ENCODE results near the gene RNF145. TPM values are rescaled to one million over a fixed set of nuclear protein-coding genes. Genes with fewer than 3 reads are reported as not detected.

The RNF145 gene
- total RNA-seq, 2 donors from 2014 or later: 88.7 to 116 TPM

GRCh38 chr5:159199225-159199624 lies 10.1 kb downstream of the RNF145 start:
- Mint-ChIP-seq H3K4me3 (peak overlapping the region in 1 of 2 donors; percentile 24), H3K27ac (peak overlapping the region; percentile 92)

GRCh38 chr5:159198063-159199036 lies 11.0 kb downstream of the RNF145 start:
- Mint-ChIP-seq H3K36me3 (ENCODE audit: insufficient read depth in 2 of 2) (peaks cover 16 to 55% of the 10 kb centered on the region in 2 donors), H3K27ac (peak overlapping the region; percentile 70), H3K4me3 (peak overlapping the region in 1 of 2 donors; percentile 16), H3K4me1 (ENCODE audit: low read depth) (peaks cover 81% of the 10 kb centered on the region), H3K27me3 (ENCODE audit: low read depth) (no peaks in the 10 kb centered on the region), H3K9me3 (no peaks in the 10 kb centered on the region)
- ATAC-seq (replicated peaks in 1 of 2) (peak; percentile 57 to 64), DNase-seq (no peak)

More at GRCh38 chr5:159199225-159199624, 10.1 kb downstream of the RNF145 start:
- no peaks in the 10 kb centered on the region for H3K27me3 Mint-ChIP-seq (ENCODE audit: low read depth)
- H3K4me1 Mint-ChIP-seq (ENCODE audit: low read depth): peaks cover 84% of the 10 kb centered on the region
- ATAC-seq (replicated peaks in 1 of 2) (no peak), DNase-seq (no peak)
- H3K36me3 Mint-ChIP-seq (ENCODE audit: insufficient read depth in 2 of 2): peaks cover 16 to 51% of the 10 kb centered on the region in 2 donors
- no peaks in the 10 kb centered on the region for H3K9me3 Mint-ChIP-seq

GRCh38 chr5:159195775-159196174 lies 13.6 kb downstream of the RNF145 start:
- DNase-seq (no peak), ATAC-seq (replicated peaks in 1 of 2) (no peak)
- Mint-ChIP-seq H3K27ac (peak overlapping the region; percentile 43), H3K9me3 (no peaks in the 10 kb centered on the region), H3K27me3 (ENCODE audit: low read depth) (no peaks in the 10 kb centered on the region), H3K4me3 (no peak overlapping the region), H3K36me3 (ENCODE audit: insufficient read depth in 2 of 2) (peaks cover 19 to 52% of the 10 kb centered on the region in 2 donors), H3K4me1 (ENCODE audit: low read depth) (peaks cover 84% of the 10 kb centered on the region)

GRCh38 chr5:159190170-159190569 lies 19.2 kb downstream of the RNF145 start:
- peaks cover 71% of the 10 kb centered on the region for H3K4me1 Mint-ChIP-seq (ENCODE audit: low read depth)
- H3K27ac Mint-ChIP-seq: no peak overlapping the region
- H3K27me3 Mint-ChIP-seq (ENCODE audit: low read depth): no peaks in the 10 kb centered on the region
- peaks cover 4 to 42% of the 10 kb centered on the region in 2 donors for H3K36me3 Mint-ChIP-seq (ENCODE audit: insufficient read depth in 2 of 2)
- H3K9me3 Mint-ChIP-seq: no peaks in the 10 kb centered on the region
- ATAC-seq (replicated peaks in 1 of 2) (no peak), DNase-seq (no peak)
- no peak overlapping the region for H3K4me3 Mint-ChIP-seq

GRCh38 chr5:159189310-159189709 lies 20.0 kb downstream of the RNF145 start:
- Mint-ChIP-seq H3K36me3 (ENCODE audit: insufficient read depth in 2 of 2) (peaks cover 6 to 40% of the 10 kb centered on the region in 2 donors), H3K27me3 (ENCODE audit: low read depth) (no peaks in the 10 kb centered on the region), H3K9me3 (no peaks in the 10 kb centered on the region), H3K4me1 (ENCODE audit: low read depth) (peaks cover 74% of the 10 kb centered on the region), H3K27ac (no peak overlapping the region), H3K4me3 (no peak overlapping the region)
- ATAC-seq (replicated peaks in 1 of 2) (no peak), DNase-seq (no peak)

GRCh38 chr5:159187719-159188118 lies 21.6 kb downstream of the RNF145 start:
- H3K27me3 Mint-ChIP-seq (ENCODE audit: low read depth): no peaks in the 10 kb centered on the region
- DNase-seq (no peak), ATAC-seq (replicated peaks in 1 of 2) (no peak)
- H3K4me3 Mint-ChIP-seq: no peak overlapping the region
- no peaks in the 10 kb centered on the region for H3K9me3 Mint-ChIP-seq
- peak overlapping the region; percentile 54 for H3K27ac Mint-ChIP-seq
- peaks cover 4 to 30% of the 10 kb centered on the region in 2 donors for H3K36me3 Mint-ChIP-seq (ENCODE audit: insufficient read depth in 2 of 2)
- H3K4me1 Mint-ChIP-seq (ENCODE audit: low read depth): peaks cover 77% of the 10 kb centered on the region

- Mint-ChIP-seq H3K36me3 (ENCODE audit: insufficient read depth in 2 of 2) (peaks cover 4 to 28% of the 10 kb centered on the region in 2 donors), H3K4me3 (no peak overlapping the region), H3K27ac (peak overlapping the region; percentile 95), H3K27me3 (ENCODE audit: low read depth) (no peaks in the 10 kb centered on the region), H3K4me1 (ENCODE audit: low read depth) (peaks cover 81% of the 10 kb centered on the region), H3K9me3 (no peaks in the 10 kb centered on the region)
- DNase-seq (no peak), ATAC-seq (replicated peaks in 1 of 2) (no peak)
Measured at GRCh38 chr5:159186319-159186718, 23.0 kb downstream of the RNF145 start.

- Mint-ChIP-seq H3K9me3 (no peaks in the 10 kb centered on the region), H3K27ac (peak overlapping the region; percentile 95), H3K4me3 (no peak overlapping the region), H3K4me1 (ENCODE audit: low read depth) (peaks cover 81% of the 10 kb centered on the region), H3K27me3 (ENCODE audit: low read depth) (no peaks in the 10 kb centered on the region), H3K36me3 (ENCODE audit: insufficient read depth in 2 of 2) (peaks cover 4 to 23% of the 10 kb centered on the region in 2 donors)
- ATAC-seq (replicated peaks in 1 of 2) (no peak), DNase-seq (no peak)
Measured at GRCh38 chr5:159185773-159186172, 23.6 kb downstream of the RNF145 start.

- ATAC-seq (replicated peaks in 1 of 2) (peak; percentile 90 to 94), DNase-seq (peak; percentile 59 to 64)
- peak overlapping the region; percentile 67 to 72 for H3K4me3 Mint-ChIP-seq
- peaks cover 4 to 21% of the 10 kb centered on the region in 2 donors for H3K36me3 Mint-ChIP-seq (ENCODE audit: insufficient read depth in 2 of 2)
- H3K27ac Mint-ChIP-seq: peak overlapping the region; percentile 95
- H3K4me1 Mint-ChIP-seq (ENCODE audit: low read depth): peaks cover 86% of the 10 kb centered on the region
- no peaks in the 10 kb centered on the region for H3K9me3 Mint-ChIP-seq
- no peaks in the 10 kb centered on the region for H3K27me3 Mint-ChIP-seq (ENCODE audit: low read depth)
Measured at GRCh38 chr5:159184858-159185381, 24.4 kb downstream of the RNF145 start.

GRCh38 chr5:159184236-159184635 lies 25.1 kb downstream of the RNF145 start:
- no peaks in the 10 kb centered on the region for H3K27me3 Mint-ChIP-seq (ENCODE audit: low read depth)
- DNase-seq: no peak
- H3K4me1 Mint-ChIP-seq (ENCODE audit: low read depth): peaks cover 86% of the 10 kb centered on the region
- no peaks in the 10 kb centered on the region for H3K9me3 Mint-ChIP-seq
- peak overlapping the region; percentile 81 for H3K27ac Mint-ChIP-seq
- no peak for ATAC-seq (replicated peaks in 1 of 2)
- peak overlapping the region in 1 of 2 donors; percentile 41 for H3K4me3 Mint-ChIP-seq
- peaks cover 2 to 16% of the 10 kb centered on the region in 2 donors for H3K36me3 Mint-ChIP-seq (ENCODE audit: insufficient read depth in 2 of 2)

GRCh38 chr5:159183247-159183646 lies 26.1 kb downstream of the RNF145 start:
- H3K9me3 Mint-ChIP-seq: no peaks in the 10 kb centered on the region
- peak overlapping the region; percentile 60 for H3K27ac Mint-ChIP-seq
- no peak for ATAC-seq (replicated peaks in 1 of 2)
- H3K4me3 Mint-ChIP-seq: no peak overlapping the region
- no peaks in the 10 kb centered on the region for H3K27me3 Mint-ChIP-seq (ENCODE audit: low read depth)
- H3K4me1 Mint-ChIP-seq (ENCODE audit: low read depth): peaks cover 94% of the 10 kb centered on the region
- H3K36me3 Mint-ChIP-seq (ENCODE audit: insufficient read depth in 2 of 2): peaks cover 4 to 13% of the 10 kb centered on the region in 2 donors
- DNase-seq: no peak

- Mint-ChIP-seq H3K27me3 (ENCODE audit: low read depth) (no peaks in the 10 kb centered on the region), H3K27ac (peak overlapping the region; percentile 73), H3K4me1 (ENCODE audit: low read depth) (peaks cover 90% of the 10 kb centered on the region), H3K36me3 (ENCODE audit: insufficient read depth in 2 of 2) (peaks cover 4 to 9% of the 10 kb centered on the region in 2 donors), H3K4me3 (peak overlapping the region in 1 of 2 donors; percentile 34), H3K9me3 (no peaks in the 10 kb centered on the region)
- DNase-seq: no peak
- no peak for ATAC-seq (replicated peaks in 1 of 2)
Measured at GRCh38 chr5:159182691-159183090, 26.7 kb downstream of the RNF145 start.

- Mint-ChIP-seq H3K27me3 (ENCODE audit: low read depth) (no peaks in the 10 kb centered on the region), H3K27ac (peak overlapping the region; percentile 95), H3K4me3 (peak overlapping the region; percentile 41 to 73), H3K4me1 (ENCODE audit: low read depth) (peaks cover 97% of the 10 kb centered on the region), H3K36me3 (ENCODE audit: insufficient read depth in 2 of 2) (peaks cover 4 to 15% of the 10 kb centered on the region in 2 donors), H3K9me3 (no peaks in the 10 kb centered on the region)
- ATAC-seq (replicated peaks in 1 of 2) (no peak), DNase-seq (no peak)
Measured at GRCh38 chr5:159181651-159182050, 27.7 kb downstream of the RNF145 start.
